GM23338 (cell line): ENCODE results near the gene IST1. TPM values are rescaled to one million over a fixed set of nuclear protein-coding genes. Genes with fewer than 3 reads are reported as not detected.

ENCODE experiments used
- ATAC-seq: fragments of 200-7000 bp; cut with Tn5 transposase; 3 replicates; pipeline ENCODE4 v1.9.1; 2020
- DNase-seq: peaks from one replicate; pipeline ENCODE4 v3.0.0-alpha.2; 2015; ENCODE audit warnings: low spot score
- H2AFZ ChIP-seq: fragments of 200-600 bp; sonication (generic); 2 replicates; pipeline ENCODE4 v1.8.0; 2016; ENCODE audit warnings: antibody characterized with exemption, mild to moderate bottlenecking, moderate library complexity
- H3F3A ChIP-seq: fragments of 200-600 bp; sonication (generic); replicated peaks from 2 replicates; pipeline ENCODE4 v1.8.0; 2017; ENCODE audit warnings: antibody characterized with exemption, mixed run types, low read depth
- H3K27ac ChIP-seq: fragments of 200-600 bp; sonication (generic); 2 replicates; pipeline ENCODE4 v1.6.1; 2016; ENCODE audit warnings: low read depth
- H3K27me3 ChIP-seq: fragments of 200-600 bp; sonication (generic); 2 replicates; pipeline ENCODE4 v1.8.0; 2016; ENCODE audit warnings: mild to moderate bottlenecking, mixed run types, moderate library complexity; ENCODE audit not compliant: insufficient read depth
- H3K36me3 ChIP-seq: fragments of 200-600 bp; sonication (generic); 2 replicates; pipeline ENCODE4 v1.8.0; 2016; ENCODE audit warnings: mild to moderate bottlenecking; ENCODE audit not compliant: insufficient read depth
- H3K4me1 ChIP-seq: fragments of 200-600 bp; sonication (generic); 2 replicates; pipeline ENCODE4 v1.8.0; 2016; ENCODE audit warnings: mild to moderate bottlenecking, moderate library complexity; ENCODE audit not compliant: insufficient read depth
- H3K4me2 ChIP-seq: fragments of 200-600 bp; sonication (generic); 2 replicates; pipeline ENCODE4 v1.7.1; 2017; ENCODE audit warnings: mixed run types
- H3K4me3 ChIP-seq: fragments of 200-600 bp; sonication (generic); 2 replicates; pipeline ENCODE4 v1.6.1; 2016; ENCODE audit warnings: mixed run types
- H3K79me2 ChIP-seq: fragments of 200-600 bp; sonication (generic); replicated peaks from 2 replicates; pipeline ENCODE4 v1.8.0; 2017; ENCODE audit warnings: mild to moderate bottlenecking; ENCODE audit not compliant: insufficient read depth
- H3K9me2 ChIP-seq: fragments of 200-600 bp; sonication (generic); 2 replicates; pipeline ENCODE4 v1.8.0; 2017; ENCODE audit not compliant: insufficient read depth
- H4K20me1 ChIP-seq: fragments of 200-600 bp; sonication (generic); replicated peaks from 2 replicates; pipeline ENCODE4 v1.8.0; 2017; ENCODE audit warnings: mild to moderate bottlenecking; ENCODE audit not compliant: insufficient read depth
- H3K27ac Mint-ChIP-seq: 2 replicates; pipeline ENCODE4 v1.8.0; 2020; ENCODE audit warnings: inconsistent platforms, mild to moderate bottlenecking, moderate library complexity, mixed read lengths
- H3K27me3 Mint-ChIP-seq: 3 replicates; pipeline ENCODE4 v1.8.0; 2022; ENCODE audit warnings: low read depth, mild to moderate bottlenecking, moderate library complexity, mixed read lengths, inconsistent platforms; ENCODE audit not compliant: insufficient read depth, poor library complexity
- H3K36me3 Mint-ChIP-seq: 3 replicates; pipeline ENCODE4 v1.8.0; 2021; ENCODE audit warnings: low read depth, mild to moderate bottlenecking, inconsistent platforms, moderate library complexity, mixed read lengths
- H3K4me1 Mint-ChIP-seq: 3 replicates; pipeline ENCODE4 v1.8.0; 2020; ENCODE audit warnings: mild to moderate bottlenecking, inconsistent platforms, mixed read lengths
- H3K4me3 Mint-ChIP-seq: 3 replicates; pipeline ENCODE4 v1.8.0; 2021; ENCODE audit warnings: moderate library complexity, mild to moderate bottlenecking, inconsistent platforms, mixed read lengths
- H3K9me3 Mint-ChIP-seq: 3 replicates; pipeline ENCODE4 v1.8.0; 2020; ENCODE audit warnings: moderate library complexity, mild to moderate bottlenecking, inconsistent platforms, mixed read lengths
- CREB1 ChIP-seq: fragments of 250-450 bp; sonication (Bioruptor Pico); IDR thresholded peaks from 2 replicates; pipeline ENCODE4 v1.5.0; 2020; ENCODE audit warnings: low read depth, mild to moderate bottlenecking, moderate library complexity
- EZH2phosphoT487 ChIP-seq: fragments of 200-600 bp; sonication (generic); IDR thresholded peaks from one replicate; pipeline ENCODE4 v1.8.1; 2018; ENCODE audit warnings: antibody characterized with exemption; ENCODE audit not compliant: unreplicated experiment
- JUNB ChIP-seq: IDR thresholded peaks from one replicate; pipeline ENCODE4 v1.6.1; 2016; ENCODE audit warnings: antibody characterized with exemption; ENCODE audit not compliant: unreplicated experiment
- NANOG ChIP-seq: IDR thresholded peaks from 2 replicates; pipeline ENCODE4 v1.6.1; 2016; ENCODE audit warnings: antibody characterized with exemption, borderline replicate concordance
- POLR2AphosphoS5 ChIP-seq: IDR thresholded peaks from 2 replicates; pipeline ENCODE4 v1.6.1; 2016; ENCODE audit warnings: antibody characterized with exemption, low read depth
- STAT1 ChIP-seq: IDR thresholded peaks from one replicate; pipeline ENCODE4 v1.6.1; 2016; ENCODE audit warnings: antibody characterized with exemption; ENCODE audit not compliant: unreplicated experiment
- ZNF114 ChIP-seq: fragments of 250-450 bp; sonication (Bioruptor Pico); IDR thresholded peaks from 2 replicates; pipeline ENCODE4 v1.5.0; 2020; ENCODE audit warnings: mild to moderate bottlenecking, moderate library complexity
- ZNF331 ChIP-seq: fragments of 250-450 bp; sonication (Bioruptor Pico); IDR thresholded peaks from 2 replicates; pipeline ENCODE4 v1.5.0; 2020; ENCODE audit warnings: low read depth, mild to moderate bottlenecking, moderate library complexity
- polyA plus RNA-seq: library from polyadenylated mRNA; unstranded; fragments of >200 nt; fragmentation: Nextera tagmentation; extraction: Ambion mirVana; gene quantifications from 2 replicates; pipeline ENCODE4 v1.2.1, GENCODE V29; 2016
- total RNA-seq: library from RNA; depleted of rRNA; stranded (reverse); fragments of >200 nt; shearing (Covaris generic); gene quantifications from 2 replicates; pipeline ENCODE4 v1.2.3, GENCODE V29; 2014
- TF ChIP-seq, protein P1 (sequence below): fragments of 250-450 bp; sonication (Bioruptor Pico); IDR thresholded peaks from 2 replicates; pipeline ENCODE4 v1.5.0; 2020; ENCODE audit warnings: mild to moderate bottlenecking, moderate library complexity
- TF ChIP-seq, protein P2 (sequence below): IDR thresholded peaks from one replicate; pipeline ENCODE4 v1.6.1; 2018; ENCODE audit warnings: antibody characterized with exemption; ENCODE audit not compliant: unreplicated experiment
- TF ChIP-seq, protein P3 (sequence below), 2 experiments: fragments of 200-600 bp in 1 of 2; sonication (generic) in 1 of 2; conservative IDR thresholded peaks; 2 replicates each; pipeline versions ENCODE4 v1.5.1 to v1.6.1; 2016 to 2017; ENCODE audit warnings: antibody characterized with exemption in 2 of 2, low read depth in 2 of 2, mild to moderate bottlenecking in 2 of 2, moderate library complexity in 1 of 2

The IST1 gene
- total and polyA plus RNA-seq, 2 experiments from 2014 or later, result 108 to 234 TPM

DNA sequence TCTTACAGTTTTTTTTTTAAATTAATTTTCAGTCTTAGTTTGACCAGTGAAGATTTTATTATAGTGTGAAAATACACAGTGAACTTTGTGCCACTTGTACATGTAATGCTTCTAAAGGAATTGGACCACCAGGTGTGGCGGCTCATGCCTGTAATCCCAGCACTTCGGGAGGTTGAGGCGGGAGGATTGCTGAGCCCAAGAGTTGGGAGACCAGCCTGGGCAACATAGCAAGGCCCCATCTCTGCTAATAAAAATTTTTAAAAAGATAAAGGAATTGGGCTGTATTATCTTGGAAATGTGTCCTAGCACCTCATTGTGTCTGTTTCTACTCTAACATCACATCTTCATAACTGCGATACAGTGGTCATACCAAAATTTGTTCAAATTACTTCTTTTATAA lies 3.8 kb downstream of the IST1 start (continued):
- TF ChIP-seq, protein P1, sequence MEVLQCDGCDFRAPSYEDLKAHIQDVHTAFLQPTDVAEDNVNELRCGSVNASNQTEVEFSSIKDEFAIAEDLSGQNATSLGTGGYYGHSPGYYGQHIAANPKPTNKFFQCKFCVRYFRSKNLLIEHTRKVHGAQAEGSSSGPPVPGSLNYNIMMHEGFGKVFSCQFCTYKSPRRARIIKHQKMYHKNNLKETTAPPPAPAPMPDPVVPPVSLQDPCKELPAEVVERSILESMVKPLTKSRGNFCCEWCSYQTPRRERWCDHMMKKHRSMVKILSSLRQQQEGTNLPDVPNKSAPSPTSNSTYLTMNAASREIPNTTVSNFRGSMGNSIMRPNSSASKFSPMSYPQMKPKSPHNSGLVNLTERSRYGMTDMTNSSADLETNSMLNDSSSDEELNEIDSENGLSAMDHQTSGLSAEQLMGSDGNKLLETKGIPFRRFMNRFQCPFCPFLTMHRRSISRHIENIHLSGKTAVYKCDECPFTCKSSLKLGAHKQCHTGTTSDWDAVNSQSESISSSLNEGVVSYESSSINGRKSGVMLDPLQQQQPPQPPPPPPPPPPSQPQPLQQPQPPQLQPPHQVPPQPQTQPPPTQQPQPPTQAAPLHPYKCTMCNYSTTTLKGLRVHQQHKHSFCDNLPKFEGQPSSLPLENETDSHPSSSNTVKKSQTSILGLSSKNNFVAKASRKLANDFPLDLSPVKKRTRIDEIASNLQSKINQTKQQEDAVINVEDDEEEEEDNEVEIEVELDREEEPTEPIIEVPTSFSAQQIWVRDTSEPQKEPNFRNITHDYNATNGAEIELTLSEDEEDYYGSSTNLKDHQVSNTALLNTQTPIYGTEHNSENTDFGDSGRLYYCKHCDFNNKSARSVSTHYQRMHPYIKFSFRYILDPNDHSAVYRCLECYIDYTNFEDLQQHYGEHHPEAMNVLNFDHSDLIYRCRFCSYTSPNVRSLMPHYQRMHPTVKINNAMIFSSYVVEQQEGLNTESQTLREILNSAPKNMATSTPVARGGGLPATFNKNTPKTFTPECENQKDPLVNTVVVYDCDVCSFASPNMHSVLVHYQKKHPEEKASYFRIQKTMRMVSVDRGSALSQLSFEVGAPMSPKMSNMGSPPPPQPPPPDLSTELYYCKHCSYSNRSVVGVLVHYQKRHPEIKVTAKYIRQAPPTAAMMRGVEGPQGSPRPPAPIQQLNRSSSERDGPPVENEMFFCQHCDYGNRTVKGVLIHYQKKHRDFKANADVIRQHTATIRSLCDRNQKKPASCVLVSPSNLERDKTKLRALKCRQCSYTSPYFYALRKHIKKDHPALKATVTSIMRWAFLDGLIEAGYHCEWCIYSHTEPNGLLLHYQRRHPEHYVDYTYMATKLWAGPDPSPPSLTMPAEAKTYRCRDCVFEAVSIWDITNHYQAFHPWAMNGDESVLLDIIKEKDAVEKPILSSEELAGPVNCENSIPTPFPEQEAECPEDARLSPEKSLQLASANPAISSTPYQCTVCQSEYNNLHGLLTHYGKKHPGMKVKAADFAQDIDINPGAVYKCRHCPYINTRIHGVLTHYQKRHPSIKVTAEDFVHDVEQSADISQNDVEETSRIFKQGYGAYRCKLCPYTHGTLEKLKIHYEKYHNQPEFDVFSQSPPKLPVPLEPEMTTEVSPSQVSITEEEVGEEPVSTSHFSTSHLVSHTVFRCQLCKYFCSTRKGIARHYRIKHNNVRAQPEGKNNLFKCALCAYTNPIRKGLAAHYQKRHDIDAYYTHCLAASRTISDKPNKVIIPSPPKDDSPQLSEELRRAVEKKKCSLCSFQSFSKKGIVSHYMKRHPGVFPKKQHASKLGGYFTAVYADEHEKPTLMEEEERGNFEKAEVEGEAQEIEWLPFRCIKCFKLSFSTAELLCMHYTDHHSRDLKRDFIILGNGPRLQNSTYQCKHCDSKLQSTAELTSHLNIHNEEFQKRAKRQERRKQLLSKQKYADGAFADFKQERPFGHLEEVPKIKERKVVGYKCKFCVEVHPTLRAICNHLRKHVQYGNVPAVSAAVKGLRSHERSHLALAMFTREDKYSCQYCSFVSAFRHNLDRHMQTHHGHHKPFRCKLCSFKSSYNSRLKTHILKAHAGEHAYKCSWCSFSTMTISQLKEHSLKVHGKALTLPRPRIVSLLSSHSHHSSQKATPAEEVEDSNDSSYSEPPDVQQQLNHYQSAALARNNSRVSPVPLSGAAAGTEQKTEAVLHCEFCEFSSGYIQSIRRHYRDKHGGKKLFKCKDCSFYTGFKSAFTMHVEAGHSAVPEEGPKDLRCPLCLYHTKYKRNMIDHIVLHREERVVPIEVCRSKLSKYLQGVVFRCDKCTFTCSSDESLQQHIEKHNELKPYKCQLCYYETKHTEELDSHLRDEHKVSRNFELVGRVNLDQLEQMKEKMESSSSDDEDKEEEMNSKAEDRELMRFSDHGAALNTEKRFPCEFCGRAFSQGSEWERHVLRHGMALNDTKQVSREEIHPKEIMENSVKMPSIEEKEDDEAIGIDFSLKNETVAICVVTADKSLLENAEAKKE (CRISPR knock-in tag), result no peak
- TF ChIP-seq CREB1 (no peak), JUNB (no peak), EZH2phosphoT487 (no peak), ZNF114 (CRISPR knock-in tag) (no peak)

DNA sequence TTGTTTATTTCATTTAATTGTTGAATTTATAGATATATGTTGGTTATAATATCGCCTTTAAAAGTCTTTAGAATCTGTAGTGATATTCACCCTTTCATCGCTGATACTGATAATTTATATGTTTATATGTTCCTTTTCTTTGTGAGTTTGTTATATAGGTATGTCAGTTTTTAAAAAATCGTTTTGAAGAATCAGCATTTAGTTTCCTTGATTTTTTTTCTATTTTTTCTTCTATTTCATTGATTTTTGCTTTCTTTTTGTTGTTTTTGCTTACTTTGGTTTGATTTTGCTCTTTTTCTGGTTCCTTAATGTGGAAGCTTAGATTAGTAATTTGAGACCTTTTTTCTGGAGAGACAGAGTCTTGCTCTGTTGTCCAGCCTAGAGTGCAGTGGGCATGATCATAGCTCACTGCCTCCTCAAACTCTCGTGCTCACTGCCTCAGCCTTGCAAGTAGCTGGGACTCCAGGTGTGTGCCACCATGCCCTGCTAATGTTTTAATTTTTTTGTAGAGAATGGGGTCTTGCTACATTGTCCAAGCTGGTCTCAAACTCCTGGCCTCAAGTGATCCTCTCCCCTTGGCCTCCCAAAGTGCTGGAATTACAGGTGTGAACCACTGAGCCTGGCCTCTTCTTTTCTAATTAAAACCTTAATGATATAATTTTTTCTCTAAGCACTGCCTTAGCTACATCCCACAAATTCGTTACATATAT lies 7.5 kb downstream of the IST1 start:
- Histone ChIP-seq H3F3A (no peaks in the 10 kb centered on the region), H3K9me2 (no peaks in the 10 kb centered on the region), H2AFZ (no peak overlapping the region), H3K4me2 (no peak overlapping the region), H3K4me3 (no peak overlapping the region), H3K79me2 (peaks cover 100% of the 10 kb centered on the region), H3K27ac (no peak overlapping the region), H3K27me3 (no peaks in the 10 kb centered on the region), H3K4me1 (peaks cover 6% of the 10 kb centered on the region), H4K20me1 (peaks cover 99% of the 10 kb centered on the region), H3K36me3 (0 out of 2 replicates have a peak, but pooled peaks cover 2% of the 10 kb centered on the region)
- Mint-ChIP-seq H3K27me3 (peaks cover 2% of the 10 kb centered on the region), H3K9me3 (no peaks in the 10 kb centered on the region; the same call in 2 of the 3 replicates), H3K27ac (no peak overlapping the region), H3K36me3 (peaks cover 15% of the 10 kb centered on the region; the same call in 2 of the 3 replicates), H3K4me1 (peaks cover 3% of the 10 kb centered on the region), H3K4me3 (no peak overlapping the region)
- DNase-seq (no peak), ATAC-seq (no peak)
- no peak for TF ChIP-seq NANOG
- no peak for TF ChIP-seq ZNF331 (CRISPR knock-in tag)
- TF ChIP-seq, protein P2, sequence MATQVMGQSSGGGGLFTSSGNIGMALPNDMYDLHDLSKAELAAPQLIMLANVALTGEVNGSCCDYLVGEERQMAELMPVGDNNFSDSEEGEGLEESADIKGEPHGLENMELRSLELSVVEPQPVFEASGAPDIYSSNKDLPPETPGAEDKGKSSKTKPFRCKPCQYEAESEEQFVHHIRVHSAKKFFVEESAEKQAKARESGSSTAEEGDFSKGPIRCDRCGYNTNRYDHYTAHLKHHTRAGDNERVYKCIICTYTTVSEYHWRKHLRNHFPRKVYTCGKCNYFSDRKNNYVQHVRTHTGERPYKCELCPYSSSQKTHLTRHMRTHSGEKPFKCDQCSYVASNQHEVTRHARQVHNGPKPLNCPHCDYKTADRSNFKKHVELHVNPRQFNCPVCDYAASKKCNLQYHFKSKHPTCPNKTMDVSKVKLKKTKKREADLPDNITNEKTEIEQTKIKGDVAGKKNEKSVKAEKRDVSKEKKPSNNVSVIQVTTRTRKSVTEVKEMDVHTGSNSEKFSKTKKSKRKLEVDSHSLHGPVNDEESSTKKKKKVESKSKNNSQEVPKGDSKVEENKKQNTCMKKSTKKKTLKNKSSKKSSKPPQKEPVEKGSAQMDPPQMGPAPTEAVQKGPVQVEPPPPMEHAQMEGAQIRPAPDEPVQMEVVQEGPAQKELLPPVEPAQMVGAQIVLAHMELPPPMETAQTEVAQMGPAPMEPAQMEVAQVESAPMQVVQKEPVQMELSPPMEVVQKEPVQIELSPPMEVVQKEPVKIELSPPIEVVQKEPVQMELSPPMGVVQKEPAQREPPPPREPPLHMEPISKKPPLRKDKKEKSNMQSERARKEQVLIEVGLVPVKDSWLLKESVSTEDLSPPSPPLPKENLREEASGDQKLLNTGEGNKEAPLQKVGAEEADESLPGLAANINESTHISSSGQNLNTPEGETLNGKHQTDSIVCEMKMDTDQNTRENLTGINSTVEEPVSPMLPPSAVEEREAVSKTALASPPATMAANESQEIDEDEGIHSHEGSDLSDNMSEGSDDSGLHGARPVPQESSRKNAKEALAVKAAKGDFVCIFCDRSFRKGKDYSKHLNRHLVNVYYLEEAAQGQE, result no peak
- TF ChIP-seq CREB1, result no peak
- no peak for TF ChIP-seq POLR2AphosphoS5
- no peak for TF ChIP-seq STAT1
- TF ChIP-seq, protein P3, sequence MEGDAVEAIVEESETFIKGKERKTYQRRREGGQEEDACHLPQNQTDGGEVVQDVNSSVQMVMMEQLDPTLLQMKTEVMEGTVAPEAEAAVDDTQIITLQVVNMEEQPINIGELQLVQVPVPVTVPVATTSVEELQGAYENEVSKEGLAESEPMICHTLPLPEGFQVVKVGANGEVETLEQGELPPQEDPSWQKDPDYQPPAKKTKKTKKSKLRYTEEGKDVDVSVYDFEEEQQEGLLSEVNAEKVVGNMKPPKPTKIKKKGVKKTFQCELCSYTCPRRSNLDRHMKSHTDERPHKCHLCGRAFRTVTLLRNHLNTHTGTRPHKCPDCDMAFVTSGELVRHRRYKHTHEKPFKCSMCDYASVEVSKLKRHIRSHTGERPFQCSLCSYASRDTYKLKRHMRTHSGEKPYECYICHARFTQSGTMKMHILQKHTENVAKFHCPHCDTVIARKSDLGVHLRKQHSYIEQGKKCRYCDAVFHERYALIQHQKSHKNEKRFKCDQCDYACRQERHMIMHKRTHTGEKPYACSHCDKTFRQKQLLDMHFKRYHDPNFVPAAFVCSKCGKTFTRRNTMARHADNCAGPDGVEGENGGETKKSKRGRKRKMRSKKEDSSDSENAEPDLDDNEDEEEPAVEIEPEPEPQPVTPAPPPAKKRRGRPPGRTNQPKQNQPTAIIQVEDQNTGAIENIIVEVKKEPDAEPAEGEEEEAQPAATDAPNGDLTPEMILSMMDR (conservative IDR thresholded peaks at IDR 0.05; ENCODE audit: low read depth in 2 of 2), result no peak
- no peak for TF ChIP-seq EZH2phosphoT487
- no peak for TF ChIP-seq ZNF114 (CRISPR knock-in tag)
